HG02981 (cell line): Measurements from ENCODE around the gene SP140L.
A peak's percentile ranks its signal among the peaks of the same experiment; 100 is the strongest.
"Not testable (repeated sequence)": the region's sequence is repeated elsewhere in the genome, so short reads cannot be mapped to it uniquely, and the experiment has no call there.

Source experiments
- ATAC-seq: cut with Tn5 transposase; IDR thresholded peaks from one replicate; pipeline ENCODE4 v1.9.1; 2021; ENCODE audit warnings: mild to moderate bottlenecking, moderate library complexity; ENCODE audit not compliant: unreplicated experiment

The SP140L gene

DNA sequence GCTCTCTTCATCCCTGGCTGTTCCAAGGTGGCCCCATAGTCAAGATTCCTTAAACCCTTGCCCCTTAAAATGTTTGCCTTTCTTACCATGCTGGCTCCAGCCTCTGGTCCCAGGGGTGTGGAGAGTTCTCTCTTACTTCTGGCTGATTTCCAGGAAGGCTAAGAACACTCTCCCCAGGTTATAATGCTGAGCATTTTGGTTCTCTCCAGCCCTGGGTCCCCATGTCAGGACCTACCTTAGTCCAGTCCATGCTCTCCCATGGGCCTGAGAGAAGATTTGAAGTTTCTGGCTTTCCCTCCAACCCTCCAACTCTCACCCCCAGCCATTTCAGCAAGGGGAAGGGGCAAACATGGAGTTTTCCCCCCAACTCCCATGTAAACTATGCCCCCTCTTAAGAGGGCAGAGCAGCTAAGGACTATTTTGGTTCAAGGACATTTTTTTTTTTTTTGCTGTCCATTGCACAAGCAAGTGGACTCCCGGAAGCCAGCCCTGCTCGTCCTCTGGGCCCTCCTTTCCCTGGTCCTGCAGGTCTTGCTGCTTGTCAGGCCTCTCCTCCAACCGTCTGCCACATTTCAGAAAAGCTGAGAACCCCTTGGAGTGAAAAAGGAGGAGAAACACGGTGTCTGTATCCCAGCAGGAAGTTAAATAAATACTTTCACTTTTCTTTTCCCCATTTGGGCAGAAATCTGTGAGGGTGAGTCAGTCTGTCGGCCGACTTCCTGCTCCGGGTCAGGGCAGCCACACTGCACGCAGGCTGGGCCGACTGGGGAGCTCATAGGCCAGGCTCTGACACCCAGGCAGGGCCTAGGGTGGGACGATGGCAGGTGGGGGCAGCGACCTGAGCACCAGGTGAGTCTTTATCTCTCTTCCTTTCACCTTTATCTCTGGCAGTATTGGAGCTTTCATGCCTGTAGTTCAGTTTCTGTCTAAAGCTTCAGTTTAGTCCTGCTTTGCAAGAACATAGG is at the start of gene SP140L:
Gene SP140L, plus strand, starts transcription at position 741 of the 965 bp plus-strand sequence. Its CDS starts 77 bp downstream, at position 818.
- peak; percentile 90 for ATAC-seq

DNA sequence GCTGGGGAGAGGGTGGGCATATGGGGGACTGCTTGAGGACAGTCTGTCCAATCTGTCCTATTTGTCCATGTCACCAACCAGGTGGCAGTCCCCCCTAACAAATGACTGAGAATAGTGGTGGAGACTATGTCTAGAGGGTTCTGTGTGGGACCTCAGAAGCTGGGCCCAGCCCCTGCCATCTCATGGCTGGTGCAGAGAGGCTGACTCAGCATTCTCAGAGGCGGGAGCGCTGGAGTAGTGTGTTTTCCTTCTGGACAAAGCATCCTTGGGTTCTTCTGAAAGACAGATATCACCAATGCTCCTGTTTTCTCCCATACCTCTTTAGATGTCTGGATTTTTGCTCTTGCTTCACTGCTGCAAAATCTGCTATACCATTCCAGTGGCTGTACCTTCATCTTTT is 44.1 kb upstream of the SP140L start:
- no peak for ATAC-seq

DNA sequence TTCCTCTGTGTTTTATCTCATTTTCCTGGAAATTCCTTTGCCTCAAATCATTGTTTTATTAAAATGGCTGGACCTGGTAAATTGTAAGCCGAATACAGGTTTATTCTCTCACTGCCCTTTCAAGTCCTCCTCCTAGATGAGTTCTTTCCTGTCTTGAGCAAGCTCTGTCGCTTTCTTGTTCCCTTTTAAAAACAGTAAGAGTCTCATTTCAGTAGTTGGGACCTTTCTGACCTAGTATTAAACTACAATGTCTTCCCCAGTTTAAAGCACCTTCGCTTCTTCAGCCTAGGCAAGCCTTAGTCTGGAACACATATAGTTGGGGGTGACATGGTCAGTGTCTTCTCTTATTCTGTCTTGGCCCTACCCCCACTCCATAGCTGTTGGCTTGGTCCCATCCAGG is 40.9 kb upstream of the SP140L start:
- ATAC-seq, result no peak

DNA sequence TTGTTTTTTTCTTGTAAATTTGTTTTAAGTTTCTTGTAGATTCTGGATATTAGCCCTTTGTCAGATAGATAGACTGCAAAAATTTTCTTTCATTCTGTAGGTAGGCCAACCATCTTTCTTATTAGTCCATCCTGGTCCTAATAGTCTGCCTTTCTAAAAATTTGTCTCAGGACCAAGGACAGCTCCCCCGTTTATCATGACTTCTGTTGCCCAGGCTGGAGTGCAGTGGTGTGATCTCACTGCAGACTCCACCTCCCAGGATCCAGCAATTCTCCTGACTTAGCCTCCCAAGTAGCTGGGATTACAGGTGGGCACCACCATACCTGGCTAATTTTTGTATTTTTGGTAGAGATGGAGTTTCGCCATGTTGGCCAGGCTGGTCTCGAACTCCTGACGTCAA is 37.7 kb upstream of the SP140L start:
- ATAC-seq, result not testable (repeated sequence)

DNA sequence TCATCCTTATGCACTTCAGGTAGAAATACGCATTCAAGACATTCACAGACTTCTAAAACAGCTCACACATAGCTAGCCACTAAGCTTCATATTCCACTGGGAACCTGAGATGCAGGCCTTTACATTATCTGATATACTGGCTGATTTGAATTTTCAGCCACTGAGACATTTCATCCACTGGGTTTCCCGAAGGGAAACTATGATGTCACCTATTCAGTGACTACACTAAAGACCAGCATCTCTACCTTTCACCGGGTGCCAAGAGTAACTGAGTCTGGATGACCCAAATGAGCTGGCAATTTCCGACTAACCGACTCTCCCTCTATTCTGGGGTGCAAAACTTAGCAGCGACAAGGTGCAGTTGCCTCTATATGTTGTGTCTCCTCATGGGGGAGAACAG is 31.8 kb upstream of the SP140L start:
- no peak for ATAC-seq

DNA sequence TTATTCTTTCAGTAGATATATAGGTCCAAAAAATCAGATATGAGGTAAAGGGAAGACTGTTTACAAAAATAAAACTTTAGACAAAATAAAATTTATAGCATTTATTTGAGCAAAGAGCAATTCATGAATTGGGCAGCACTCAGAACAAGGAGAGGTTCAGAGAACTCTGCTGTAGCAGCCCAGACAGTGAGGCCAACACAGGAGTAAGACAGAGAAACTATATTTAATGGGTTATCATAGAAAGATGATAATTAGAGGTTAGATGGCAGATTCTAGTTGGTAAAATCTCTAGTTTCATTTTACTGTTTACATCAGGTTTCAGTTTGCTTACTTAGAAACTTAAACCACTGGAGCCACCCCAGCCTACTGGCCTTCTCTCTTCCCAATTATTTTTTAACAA is 30.1 kb upstream of the SP140L start:
- no peak for ATAC-seq

DNA sequence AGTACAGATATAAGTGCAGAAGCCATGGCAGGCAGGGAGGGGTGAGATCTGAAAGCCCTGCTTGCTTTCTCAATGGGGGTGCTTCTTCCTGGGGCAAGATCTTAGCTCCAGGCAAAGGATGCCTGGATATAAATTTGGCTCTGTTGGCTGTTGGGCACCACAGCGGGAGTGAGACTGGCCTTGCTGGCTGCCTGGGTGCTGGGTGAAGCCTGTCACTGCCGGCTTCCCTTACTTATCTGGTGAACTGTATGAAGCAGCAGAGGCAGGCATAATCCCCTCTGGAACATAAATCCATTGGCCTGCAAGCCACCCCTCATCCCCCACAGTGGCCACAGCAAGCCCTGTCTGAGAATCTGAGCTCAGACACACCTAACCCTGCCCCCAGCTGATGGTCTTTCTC is 27.4 kb upstream of the SP140L start:
- no peak for ATAC-seq

DNA sequence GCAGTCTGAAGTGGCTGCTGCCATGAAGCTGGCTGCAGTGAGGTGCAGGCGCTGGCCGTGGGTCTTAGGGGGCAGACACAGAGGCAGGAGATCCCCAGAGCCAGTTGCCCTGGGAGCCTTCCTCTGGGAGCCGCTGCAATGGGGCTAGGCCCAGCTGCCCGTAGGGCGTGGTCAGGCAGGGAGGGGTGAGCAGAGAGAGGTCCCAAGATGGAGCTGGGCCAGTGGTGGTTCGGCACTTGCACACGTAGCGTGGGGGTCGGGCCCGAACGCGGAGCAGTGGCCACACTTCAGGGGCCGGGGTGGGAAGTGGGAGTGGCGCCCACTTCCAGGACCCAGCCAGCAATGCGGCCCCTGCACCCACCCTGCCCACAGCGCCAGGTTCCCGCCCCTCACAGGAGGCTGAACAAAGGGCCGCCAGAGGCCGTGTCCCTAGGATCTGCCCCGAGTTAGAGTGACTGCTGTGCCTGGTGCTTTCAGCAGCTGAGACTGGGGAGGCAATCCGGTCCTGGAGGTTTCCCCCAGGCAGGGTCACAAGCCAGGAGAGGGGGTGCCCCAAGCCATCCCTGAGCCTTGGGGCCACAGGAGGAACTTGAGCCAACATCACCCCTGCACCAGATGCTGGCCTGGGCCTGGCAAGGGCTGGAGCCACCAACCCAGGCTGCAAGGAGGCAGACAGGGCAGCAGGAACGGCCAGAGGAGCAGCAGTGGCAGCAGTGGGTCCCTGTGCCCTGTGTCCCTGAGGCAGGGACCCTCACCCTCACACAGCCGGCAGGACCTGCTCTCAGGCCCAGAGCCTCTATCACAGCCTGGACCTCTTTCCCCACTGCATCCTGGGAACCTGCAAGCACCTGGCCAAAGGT is 21.3 kb upstream of the SP140L start:
- no peak for ATAC-seq

DNA sequence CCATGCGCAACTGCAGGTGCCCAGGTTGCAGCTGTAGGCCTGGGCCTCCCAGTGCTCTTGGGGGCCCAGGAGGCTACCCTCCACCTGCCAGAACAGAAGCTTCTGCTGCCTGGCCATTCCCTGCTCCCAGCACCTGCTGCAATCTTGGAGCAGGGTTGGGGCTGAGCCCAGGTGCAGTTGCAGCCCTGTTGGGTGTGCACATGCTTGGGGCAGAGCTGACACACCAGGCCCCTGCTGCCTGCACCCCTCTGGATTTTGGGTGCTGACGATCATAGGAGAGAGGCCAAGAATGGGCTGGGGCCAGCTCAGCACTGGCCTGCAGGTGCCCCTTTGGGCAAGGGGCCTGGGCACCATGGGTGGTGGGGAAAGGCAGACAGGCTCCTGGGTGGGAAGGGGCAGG is 20.5 kb upstream of the SP140L start:
- no peak for ATAC-seq

DNA sequence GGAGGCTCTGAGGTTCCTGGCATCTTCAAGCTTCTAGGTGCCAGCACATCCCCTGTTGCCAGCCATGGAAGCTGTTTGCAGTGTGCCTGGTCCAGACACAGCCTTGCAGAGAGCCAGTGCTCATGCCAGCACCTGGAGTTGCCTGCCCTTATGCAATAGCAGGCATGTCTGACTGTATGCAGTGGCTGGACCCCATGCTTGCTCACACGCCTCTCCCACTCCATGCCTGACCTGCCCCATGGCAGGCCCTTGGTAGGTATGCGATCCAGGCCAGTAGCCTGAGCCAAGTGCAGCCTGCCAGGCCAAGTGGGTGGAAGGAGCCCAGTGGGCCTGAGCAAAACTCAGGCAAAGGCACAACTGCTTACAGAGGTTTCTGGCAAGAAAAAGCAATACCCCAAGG is 19.5 kb upstream of the SP140L start:
- ATAC-seq, result no peak

DNA sequence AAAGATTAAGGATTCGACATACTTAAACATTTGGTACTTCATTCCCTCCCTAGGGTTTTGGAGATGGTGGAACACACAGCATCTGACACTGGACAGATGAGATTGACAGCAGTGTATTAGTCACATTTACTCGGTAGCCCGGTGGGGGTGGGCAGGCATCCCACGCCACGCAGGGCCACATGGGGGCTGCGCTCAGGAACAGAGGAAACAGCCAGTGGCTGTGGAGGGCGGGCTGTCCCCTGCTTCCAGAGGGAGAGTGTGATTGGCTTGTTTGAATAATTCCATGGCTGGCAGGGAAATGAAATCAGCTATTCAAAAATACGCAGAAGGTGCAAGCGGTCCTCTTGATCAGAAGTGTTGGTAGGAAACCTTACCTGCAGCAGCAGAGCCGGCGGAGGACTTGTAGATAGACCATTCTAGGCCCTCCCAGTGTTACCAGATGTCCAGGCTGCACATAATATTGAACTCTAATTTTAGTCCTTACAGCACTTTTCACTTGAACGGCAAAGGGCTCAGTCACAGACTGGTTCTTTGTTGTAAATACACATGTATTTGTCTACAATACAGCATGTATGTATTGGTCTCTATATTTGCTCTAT is 18.5 kb upstream of the SP140L start:
- ATAC-seq, result no peak

DNA sequence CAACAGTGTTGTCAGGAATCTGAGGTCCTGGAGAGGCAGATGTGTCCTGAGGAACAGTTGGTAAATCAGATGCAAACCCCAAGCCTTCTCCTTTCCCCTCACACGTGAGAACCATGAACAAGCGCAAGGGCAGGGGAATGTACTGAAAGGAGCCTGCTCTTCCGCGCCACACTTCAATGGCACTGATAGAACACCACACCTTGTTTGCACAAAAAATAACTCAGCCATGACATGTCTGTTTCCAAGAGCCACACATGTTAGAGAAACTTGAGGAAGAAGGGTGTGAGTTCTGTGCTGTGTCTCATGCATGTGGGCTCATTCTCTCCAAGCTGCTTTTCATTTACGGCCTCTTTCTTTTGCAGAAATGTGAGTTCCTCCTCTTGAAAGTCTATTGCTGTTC is 16.2 kb upstream of the SP140L start:
- ATAC-seq, result not testable (repeated sequence)

DNA sequence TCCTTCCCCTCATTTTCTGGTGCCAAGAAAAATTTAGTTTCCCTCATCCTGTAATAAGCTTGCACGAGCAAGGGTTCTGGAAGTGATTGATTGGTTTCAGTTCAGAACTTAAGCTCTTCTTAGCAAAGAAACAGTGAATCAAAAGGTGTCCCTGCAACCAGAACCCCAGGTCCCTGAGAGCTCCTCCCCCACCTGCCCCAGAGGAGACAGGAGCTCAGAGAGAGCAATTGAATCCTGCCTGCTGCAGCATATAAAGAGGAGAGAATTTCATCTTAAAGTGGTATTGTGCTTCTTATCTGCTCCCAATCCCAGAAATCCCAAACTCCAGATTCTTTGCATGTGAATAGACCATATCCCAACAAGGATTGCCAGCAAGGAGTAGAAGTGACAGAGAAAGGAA is 15.4 kb upstream of the SP140L start:
- ATAC-seq, result not testable (repeated sequence)

DNA sequence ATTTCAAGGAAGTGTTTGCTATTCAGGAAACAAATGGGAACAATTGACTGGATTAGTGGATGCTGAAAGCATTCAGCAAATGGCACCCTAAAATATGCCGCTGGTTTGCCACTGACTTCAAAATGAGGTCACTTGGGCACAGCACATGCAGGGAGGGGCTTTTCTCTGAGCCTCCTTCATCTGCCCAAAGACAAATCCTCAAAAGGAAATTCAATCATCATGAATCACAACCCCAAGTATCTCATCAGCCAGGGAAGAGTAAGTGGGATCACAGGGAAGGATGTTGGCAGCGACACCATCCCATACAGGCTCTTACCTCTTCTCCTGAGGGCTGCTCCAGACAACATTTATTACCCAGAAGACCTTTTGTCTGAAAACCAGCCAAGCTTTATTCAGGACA is 14.4 kb upstream of the SP140L start:
- ATAC-seq, result no peak

DNA sequence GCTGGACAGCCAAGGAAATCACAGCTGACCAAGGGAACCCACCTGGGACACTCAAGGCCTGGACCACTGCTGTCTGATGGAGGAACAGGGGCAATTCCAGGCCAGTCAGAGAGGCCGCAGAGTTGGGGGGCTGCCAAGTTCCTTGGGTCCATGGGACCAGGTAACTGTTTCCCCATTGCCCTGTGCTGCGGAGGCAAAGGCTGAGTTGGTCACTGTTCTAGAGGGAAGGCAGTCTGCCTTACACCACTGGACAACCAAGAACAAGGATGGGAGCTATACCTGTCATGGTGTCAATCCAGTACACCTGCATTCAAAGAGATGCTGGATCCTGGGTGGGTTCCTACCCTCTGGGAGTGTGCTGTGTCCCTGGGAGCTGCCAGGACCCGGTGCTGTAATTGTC is 9.6 kb upstream of the SP140L start:
- no peak for ATAC-seq

DNA sequence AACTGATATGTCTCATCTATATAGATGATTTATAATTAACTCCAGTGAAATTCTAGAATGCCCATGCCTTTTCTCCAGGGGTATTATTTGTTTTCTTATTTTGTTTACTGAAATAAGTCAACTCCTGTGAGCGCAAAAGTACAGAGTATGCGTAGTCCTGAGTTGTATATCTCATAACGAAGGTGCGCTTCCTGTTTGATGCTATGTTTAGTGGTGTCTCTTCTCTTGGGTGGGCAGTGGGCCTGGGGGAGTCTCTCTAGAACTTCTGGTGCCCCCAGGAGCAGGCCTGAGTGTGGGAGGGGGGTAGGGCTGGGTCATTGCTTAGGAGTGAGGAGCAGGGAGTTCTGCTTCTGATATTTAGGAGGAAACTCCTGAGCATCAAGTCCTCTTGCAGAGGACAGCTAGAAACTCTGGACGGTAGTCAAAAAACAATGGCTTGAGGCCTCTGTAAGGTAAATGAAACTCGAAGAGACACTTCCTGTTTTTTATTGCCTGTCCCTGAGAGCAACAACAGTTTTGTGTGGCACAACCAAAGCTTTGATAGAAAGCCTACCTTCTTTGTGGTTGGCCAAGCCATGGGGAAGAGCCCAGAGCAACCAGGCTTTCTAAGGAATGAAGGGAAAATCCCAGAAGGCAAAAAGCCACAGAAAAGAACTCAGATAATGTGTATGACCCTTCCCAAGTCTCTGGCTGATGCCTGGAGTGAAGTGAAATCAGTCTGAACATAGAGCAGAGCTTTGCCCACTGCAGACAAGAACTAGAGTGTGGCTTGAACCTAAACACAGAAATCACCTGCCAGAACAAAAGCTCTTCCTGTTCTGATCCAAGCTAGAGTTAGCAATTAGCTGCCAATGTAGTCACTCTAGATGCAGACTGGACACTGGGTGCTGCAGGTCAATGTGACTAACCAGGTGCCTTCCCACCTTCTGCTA is 8.5 kb upstream of the SP140L start:
- peak; percentile 33 for ATAC-seq

DNA sequence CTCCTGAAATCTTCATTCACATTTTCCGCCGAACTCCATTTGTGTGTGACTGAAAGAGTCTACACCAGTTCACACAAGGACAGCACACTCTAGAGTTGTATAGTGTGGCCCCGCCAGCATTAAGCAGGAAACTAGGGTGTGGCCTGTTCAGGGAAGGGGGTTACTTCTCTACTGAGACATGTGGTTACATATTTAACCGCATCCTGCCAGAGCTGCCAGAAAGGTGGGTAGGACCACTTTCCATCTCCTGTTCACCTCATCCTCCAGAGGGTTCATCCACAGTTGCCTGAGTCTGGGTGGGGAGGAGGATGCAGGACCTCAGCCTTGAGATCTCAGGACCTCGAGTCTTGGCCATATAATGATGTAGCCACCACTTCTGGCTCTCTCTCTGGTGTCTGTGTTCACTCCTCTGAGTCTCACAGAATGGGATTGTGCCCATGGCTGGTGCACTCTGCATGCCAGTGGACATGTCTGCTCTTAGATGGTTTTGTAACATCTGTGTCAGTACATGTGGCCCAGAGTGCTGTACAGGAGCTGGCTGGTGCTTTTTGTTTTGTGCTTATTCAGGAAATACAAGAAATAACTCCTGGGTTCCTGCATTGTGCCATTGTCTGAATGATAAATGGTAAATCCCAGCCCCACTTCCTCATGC is 7.7 kb upstream of the SP140L start:
- peak; percentile 85 for ATAC-seq

DNA sequence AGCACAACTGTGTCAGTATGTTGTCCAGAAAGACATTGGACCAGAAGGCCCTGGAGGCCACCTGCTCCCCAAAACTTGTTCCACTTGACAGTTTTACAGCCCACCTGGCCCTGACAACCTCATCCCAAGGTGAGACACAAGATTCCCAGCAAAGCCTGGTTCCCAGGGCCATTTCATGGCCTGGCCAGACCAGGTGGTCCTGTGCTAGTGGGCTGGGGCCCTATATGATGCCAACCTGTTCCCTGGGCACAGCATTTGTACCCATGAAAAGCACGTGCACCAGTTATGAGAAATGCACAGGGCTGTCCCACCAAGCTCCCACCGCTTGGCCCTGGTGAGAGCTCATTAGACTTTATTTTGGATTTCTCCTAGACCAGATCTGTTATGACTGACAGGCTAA is 6.0 kb upstream of the SP140L start:
- no peak for ATAC-seq

DNA sequence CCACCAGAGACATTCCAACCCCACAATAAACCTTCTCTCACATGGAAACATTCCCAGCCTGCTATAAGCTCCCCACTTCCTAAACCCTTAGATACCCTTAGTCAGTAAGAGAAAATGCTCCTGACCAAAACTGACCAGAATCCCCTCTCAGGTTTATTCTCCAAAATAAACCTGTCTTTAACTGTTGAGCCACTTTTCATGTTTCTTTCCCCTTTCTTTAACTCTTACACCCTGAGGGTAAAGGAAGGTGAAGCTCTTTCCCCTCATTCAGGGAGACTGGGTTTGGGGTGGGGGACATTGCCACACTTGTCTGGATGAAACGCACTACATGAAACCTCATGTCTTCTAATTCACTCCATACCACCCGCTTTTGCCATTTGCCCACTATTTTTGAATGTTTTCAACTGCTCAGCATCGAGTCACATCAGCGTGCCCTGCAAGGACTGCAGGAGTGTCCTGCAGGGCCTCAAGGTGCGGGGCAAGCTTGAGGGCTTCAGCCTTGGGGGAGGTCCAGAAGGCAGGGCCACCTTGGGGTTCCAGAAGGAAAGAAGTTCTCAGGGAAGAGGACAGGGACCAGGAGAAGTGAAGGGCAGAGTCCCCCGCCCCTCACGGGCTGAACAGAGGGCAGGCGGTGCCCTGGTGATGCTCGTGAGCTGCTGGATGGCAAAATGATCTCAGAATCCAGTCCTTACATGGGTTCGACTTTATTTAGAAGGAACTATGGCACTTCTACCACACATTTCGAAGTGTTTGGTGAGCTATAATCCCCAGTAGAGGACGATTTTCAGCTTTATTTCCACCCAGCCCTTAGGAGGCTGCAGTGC is 4.2 kb upstream of the SP140L start:
- no peak for ATAC-seq
